Measurements from ENCODE around the gene ENTHD1.

GRCh38 chr22:39894554-39895092, 1.1 kb upstream of the ENTHD1 start:
- TF ChIP-seq CTCF (IDR thresholded peaks at IDR 0.05) = no peak
- no peak for TF ChIP-seq POLR2A (IDR thresholded peaks at IDR 0.05)

All from Peyer's patch (tissue), 4 donors.